Stimulated activated CD8-positive, alpha-beta memory T cell treated with anti-CD3 and anti-CD28 coated beads, Interleukin-7, amount 100 ng/mL, for 24 hours (primary cell): ENCODE results near the gene JMY.

Experiments
- DNase-seq: peaks from one replicate; pipeline ENCODE4 v3.0.0-alpha.2; 2020; ENCODE audit warnings: low read depth

Gene JMY

DNA sequence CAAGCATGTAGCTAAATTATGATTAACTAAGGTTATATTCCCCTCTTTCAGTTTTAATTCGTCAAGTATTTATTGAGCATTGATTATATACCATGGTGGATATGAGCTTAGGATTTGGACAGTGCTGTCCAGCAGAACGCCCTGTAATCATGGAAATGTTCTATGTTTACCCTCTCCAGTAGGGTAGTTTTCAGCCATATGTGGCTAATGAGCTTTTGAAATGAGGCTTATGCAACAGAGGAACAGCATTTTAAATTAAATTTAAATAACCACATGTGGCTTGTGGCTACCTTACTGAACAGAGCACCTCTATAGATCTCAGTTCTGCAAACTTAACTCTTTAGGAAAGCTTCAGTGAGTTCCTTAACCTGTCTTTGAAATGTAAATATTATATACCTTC is 59.1 kb downstream of the JMY start:
- DNase-seq = no peak

DNA sequence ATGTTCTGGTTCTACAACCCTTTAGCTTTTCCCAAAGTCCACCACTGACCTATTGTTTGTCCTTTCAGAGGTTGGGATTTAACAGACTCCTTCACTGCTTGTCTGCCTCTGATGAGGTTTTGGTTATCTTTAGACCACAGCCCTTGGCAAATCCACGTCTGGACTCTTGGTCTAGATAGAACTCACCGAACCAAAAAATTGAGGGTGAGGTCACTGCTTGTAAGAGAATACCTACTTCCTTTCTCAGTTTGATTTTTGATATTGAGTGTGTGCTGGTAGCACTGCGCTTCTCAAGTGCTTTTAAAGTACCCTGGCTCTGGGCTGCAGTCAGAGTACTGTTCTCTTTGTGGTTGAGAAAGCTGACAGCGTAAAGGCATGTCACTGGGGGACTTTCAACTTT is 61.7 kb downstream of the JMY start:
- no peak for DNase-seq

DNA sequence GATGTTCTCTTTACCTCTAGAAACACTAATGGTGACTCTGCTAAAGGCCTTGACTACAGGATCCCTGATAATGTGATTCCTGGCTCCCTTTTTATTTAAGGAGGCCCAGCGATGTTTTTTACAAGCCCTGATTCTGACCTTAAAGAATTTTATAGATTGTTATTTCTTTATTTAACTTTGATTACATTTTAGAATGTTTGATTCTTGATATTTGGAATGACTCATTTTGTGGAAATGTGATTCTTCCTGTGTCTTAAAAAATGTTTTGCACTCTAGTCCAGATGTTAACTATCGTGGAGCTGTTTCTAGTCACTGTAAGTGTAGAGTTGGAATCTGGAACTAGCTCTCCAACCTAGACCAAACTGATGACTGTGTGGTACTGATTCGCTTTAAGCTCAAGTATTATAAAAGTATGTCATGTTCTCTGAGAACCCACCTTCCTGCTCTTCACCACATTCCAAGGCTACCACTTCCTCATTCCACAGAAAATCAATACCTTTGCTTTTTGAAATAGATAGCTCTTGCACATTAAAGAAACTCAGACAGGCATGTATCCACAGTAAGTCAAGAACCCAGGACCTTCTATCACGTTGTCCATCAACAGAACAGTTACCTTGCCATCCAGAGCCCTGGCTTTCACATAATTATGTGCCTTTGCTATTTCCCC is 65.2 kb downstream of the JMY start:
- DNase-seq = no peak

DNA sequence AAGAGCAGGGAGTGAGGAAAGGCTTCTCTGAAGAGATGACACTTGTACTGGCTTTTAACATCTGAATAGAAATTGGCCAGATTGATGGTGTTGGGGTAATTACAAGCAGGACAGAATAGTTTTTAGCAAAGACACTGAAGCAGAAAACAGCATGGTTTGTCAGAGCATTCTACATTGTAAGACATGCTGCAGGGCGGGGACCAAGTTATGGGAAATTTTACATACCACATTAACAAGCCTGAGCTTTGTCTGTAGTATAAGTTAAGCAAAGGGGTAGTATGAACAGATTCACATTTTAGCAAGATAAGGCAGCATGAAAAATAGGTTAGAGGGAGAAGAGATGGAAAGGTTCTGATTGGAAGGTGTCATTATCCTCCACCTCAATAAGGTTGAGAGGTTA is 66.5 kb downstream of the JMY start:
- DNase-seq = no peak

- no peak for DNase-seq
Measured at GRCh38 chr5:79305706-79306105, 69.8 kb downstream of the JMY start.

- no peak for DNase-seq
Measured at GRCh38 chr5:79318935-79319614, 83.1 kb downstream of the JMY start.

- DNase-seq = no peak
Measured at GRCh38 chr5:79329453-79329852, 93.5 kb downstream of the JMY start.

DNA sequence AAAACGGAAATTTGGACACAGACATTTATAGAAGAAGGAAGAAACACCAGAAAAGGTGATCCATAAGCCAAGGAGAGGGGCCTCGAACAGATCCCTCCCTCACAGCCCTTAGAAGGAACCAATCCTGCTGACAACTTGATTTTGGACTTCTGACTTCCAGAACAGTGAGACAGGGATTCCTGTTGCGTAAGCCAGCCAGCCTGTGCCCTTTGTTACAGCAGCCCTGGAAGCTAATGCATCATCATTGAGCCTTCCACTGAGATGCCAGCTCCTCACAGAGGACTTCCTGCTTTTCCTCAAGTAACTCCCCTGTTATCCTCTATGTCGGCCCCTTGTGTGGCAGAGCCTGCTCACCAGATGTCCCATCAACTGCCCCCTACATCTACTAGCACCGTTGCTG is 94.1 kb downstream of the JMY start:
- DNase-seq = no peak

DNA sequence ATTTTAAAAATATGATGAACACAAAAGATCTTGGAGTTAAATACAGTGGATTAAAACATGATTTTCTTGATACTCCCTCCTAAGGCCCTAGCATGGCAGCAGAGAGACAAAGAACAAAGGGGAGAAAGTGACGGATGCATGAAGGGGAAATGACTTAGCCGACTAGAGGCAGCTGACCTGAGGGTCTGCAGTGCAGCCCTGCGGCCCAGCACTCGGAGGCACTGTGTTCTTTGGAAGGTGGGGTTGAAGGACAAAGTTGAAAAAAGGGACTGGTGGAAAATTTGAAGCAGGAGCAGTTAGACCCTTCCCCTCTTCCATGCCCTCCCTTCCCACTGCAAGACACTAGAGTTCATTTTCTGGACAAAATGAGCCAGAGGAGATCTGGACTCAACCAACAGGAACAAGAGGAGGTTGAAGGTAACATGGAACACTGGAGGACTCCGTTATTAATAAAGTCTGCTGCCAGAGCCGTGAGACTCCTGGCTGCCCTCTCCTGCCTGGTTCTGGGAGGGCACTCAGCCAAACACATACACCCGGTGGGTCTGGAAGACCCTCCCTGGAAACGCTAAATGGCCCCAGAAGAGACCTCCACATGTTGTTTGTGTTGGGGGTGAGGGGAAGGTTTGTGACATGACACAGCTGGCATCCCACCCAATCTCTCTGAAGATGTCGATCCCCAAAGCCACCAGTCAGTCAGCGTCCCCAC is 98.1 kb downstream of the JMY start:
- DNase-seq = no peak

GRCh38 chr5:79346420-79346824 is 110.5 kb downstream of the JMY start:
- no peak for DNase-seq

GRCh38 chr5:79349047-79349446 is 113.1 kb downstream of the JMY start:
- DNase-seq = no peak

DNA sequence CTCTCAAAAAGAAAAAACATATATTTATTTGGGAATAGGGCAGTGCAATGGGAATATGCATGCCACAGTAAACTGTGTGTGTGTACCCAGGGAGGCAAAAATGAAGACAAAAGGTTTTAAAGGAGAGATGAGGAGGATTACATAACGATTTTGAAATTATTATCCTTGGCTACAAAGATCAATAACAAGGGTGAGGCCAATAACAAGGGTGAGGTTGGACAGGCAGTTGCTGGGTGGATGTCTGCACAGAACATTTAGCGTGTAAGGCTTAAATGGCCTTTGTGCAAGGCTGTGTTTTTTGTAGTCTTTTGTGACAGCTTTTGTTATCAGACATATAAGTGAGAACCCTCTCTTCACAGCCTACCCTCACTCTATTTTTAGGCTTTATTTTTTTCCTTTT is 114.0 kb downstream of the JMY start:
- DNase-seq = no peak

DNA sequence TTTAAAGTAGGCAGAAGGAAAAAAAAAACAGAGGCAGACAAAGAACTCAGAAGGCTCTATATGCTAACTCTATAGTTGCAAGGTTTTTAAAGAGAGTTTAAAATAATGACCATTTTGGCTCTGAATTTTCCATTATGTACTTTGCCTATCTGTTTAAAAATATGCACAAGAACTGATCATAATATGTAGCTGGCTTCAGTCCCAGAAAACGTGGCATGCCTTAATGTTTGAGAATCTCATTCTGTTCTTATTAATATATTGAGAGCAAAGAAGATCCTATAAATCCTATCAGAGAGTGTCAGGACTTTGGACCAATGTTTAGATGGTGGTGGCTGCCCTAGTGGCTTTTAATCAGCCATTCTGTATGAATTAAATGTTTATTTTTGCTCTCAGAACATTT is 121.5 kb downstream of the JMY start:
- DNase-seq = no peak
